ENCODE results near the gene LCE1E. TPM values are rescaled to one million over a fixed set of nuclear protein-coding genes. Genes with fewer than 3 reads are reported as not detected.

Gene LCE1E
- not detected in 2 replicates for total RNA-seq

- Mint-ChIP-seq H3K36me3 (ENCODE audit: low read depth) (no peaks in the 10 kb centered on the region), H3K27me3 (peaks cover 5% of the 10 kb centered on the region), H3K27ac (no peak within 1 kb of the TSS), H3K9me3 (no peaks in the 10 kb centered on the region), H3K4me3 (no peak within 1 kb of the TSS), H3K4me1 (no peaks in the 10 kb centered on the region)
- intact Hi-C loops (cut with micrococcal nuclease): no loop called here
- peak; percentile 45 for DNase-seq
Observed at GRCh38 chr1:152786077-152786476, at the start of gene LCE1E. TSS of gene LCE1E (plus strand) at chr1:152786257. CDS start at chr1:152787300, 1,043 bp downstream.

DNA sequence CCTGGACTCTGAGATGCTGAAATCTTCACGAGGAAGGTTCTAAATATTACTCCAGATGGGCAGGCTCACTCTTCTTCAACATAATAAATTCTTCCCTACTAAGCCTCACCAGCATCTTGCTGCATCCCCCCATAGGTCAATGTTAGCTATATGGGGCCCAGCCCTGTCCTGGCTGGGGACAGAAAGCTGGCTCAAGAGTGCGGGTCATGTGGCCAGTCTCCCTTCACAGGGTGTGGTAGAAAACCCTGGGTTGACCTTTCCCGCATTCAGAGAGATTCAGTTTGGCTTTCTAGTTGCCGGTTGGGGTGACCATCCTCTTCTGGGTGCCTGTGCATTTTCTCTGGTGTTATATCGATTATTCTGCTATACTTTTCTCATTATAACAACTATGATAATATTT is 48.1 kb upstream of the LCE1E start:
- no peak overlapping the region for H3K27ac Mint-ChIP-seq
- no peaks in the 10 kb centered on the region for H3K4me1 Mint-ChIP-seq
- H3K36me3 Mint-ChIP-seq (ENCODE audit: low read depth): no peaks in the 10 kb centered on the region
- H3K27me3 Mint-ChIP-seq: peaks cover 8% of the 10 kb centered on the region
- no peaks in the 10 kb centered on the region for H3K9me3 Mint-ChIP-seq
- H3K4me3 Mint-ChIP-seq: no peak overlapping the region
- intact Hi-C loops (cut with micrococcal nuclease): no loop called here
- DNase-seq: no peak

- Mint-ChIP-seq H3K27me3 (peaks cover 8% of the 10 kb centered on the region), H3K4me3 (no peak overlapping the region), H3K4me1 (no peaks in the 10 kb centered on the region), H3K27ac (no peak overlapping the region), H3K9me3 (no peaks in the 10 kb centered on the region), H3K36me3 (ENCODE audit: low read depth) (no peaks in the 10 kb centered on the region)
- no peak for DNase-seq
- intact Hi-C loops (cut with micrococcal nuclease): no loop called here
Observed at GRCh38 chr1:152739841-152740240, 46.2 kb upstream of the LCE1E start.

DNA sequence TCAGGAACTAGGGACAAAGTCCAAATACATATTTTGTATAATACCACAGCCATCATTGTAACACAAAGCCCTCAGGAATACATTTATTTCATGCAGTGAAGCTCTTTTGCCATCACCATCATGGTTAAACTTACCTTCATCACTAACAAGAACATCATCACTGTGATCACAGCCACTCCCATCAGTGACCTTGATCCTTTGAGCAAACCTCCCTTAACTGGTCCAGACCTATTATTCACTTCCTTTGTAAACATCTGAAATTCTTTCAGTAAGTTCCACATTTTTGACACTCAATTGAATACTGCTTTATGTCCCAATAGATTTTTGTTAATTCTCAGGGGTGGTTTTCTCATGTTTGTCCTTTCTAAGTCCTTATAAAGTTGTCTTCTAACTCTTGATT is 44.4 kb upstream of the LCE1E start:
- Mint-ChIP-seq H3K36me3 (ENCODE audit: low read depth) (no peaks in the 10 kb centered on the region), H3K4me3 (no peak overlapping the region), H3K27me3 (peaks cover 7% of the 10 kb centered on the region), H3K4me1 (no peaks in the 10 kb centered on the region), H3K9me3 (no peaks in the 10 kb centered on the region), H3K27ac (no peak overlapping the region)
- intact Hi-C loops (cut with micrococcal nuclease): no loop called here
- no peak for DNase-seq

DNA sequence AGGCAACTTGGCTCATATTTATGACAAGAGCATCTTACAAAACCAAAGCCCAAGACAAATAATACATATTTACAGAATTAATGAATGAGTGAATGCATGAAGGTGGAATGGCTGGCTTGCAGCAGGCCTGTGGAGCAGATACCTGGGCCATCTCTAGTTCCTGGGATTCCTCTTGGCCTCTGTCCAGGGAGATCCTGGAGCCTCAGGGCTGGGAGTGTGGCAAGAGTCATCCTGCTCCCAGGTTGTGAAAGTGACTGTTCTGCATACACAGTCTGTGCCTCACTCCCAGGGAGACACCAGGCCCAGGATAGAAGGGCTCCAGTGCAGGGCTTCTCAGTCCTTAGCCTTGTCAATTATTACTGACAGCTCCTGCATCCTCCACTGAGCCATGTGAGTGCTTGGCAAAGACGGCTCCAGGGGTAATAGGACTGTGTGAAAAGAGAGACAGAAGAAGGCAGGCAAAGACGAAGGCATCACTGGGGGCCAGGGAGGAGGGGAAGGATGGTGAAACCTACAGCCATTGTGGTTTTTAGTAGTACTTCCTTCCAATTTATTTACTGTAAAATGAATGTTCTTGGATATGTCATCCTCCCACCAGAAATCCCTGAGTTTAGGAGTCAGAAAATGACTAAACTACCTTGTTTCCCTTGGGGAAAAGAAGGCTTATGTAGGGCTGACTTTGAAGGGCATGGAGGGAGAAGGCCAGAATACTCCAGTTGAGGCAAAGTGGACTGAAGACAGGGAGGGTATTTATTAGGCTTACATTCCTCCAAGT is 42.5 kb upstream of the LCE1E start:
- H3K36me3 Mint-ChIP-seq (ENCODE audit: low read depth): no peaks in the 10 kb centered on the region
- peaks cover 4% of the 10 kb centered on the region for H3K27me3 Mint-ChIP-seq
- intact Hi-C loops (cut with micrococcal nuclease): no loop called here
- H3K4me1 Mint-ChIP-seq: no peaks in the 10 kb centered on the region
- no peak for DNase-seq
- H3K27ac Mint-ChIP-seq: no peak overlapping the region
- no peaks in the 10 kb centered on the region for H3K9me3 Mint-ChIP-seq
- H3K4me3 Mint-ChIP-seq: no peak overlapping the region

DNA sequence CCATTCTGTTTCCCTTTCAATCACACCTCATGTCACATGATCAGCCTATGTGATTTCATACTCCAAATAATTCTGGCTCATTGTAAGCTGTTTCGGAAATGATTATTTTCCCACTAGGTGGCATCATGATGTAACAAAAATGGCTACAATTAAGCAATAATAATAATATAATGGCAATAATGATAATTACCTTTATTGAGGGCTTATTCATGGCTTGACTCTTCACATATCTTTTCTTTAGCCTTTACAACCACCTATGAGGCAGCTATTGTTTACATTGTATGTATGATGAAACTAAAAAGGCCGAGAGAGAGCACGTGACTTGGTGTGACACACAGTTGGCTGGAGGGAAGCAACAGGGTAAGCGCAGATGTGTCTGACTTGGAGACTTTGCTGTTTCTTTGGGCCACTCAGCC is 40.8 kb upstream of the LCE1E start:
- no peak overlapping the region for H3K4me3 Mint-ChIP-seq
- DNase-seq: no peak
- H3K36me3 Mint-ChIP-seq (ENCODE audit: low read depth): no peaks in the 10 kb centered on the region
- no peak overlapping the region for H3K27ac Mint-ChIP-seq
- peaks cover 6% of the 10 kb centered on the region for H3K27me3 Mint-ChIP-seq
- no peaks in the 10 kb centered on the region for H3K9me3 Mint-ChIP-seq
- H3K4me1 Mint-ChIP-seq: no peaks in the 10 kb centered on the region
- intact Hi-C loops (cut with micrococcal nuclease): no loop called here

- H3K36me3 Mint-ChIP-seq (ENCODE audit: low read depth): no peaks in the 10 kb centered on the region
- H3K27ac Mint-ChIP-seq: no peak overlapping the region
- H3K27me3 Mint-ChIP-seq: peaks cover 9% of the 10 kb centered on the region
- H3K9me3 Mint-ChIP-seq: no peaks in the 10 kb centered on the region
- no peak overlapping the region for H3K4me3 Mint-ChIP-seq
- intact Hi-C loops (cut with micrococcal nuclease): no loop called here
- no peak for DNase-seq
- no peaks in the 10 kb centered on the region for H3K4me1 Mint-ChIP-seq
Observed at GRCh38 chr1:152745765-152746444, 40.2 kb upstream of the LCE1E start.

GRCh38 chr1:152747831-152748230 is 38.2 kb upstream of the LCE1E start:
- H3K27me3 Mint-ChIP-seq: peaks cover 9% of the 10 kb centered on the region
- H3K9me3 Mint-ChIP-seq: no peaks in the 10 kb centered on the region
- DNase-seq: no peak
- H3K27ac Mint-ChIP-seq: no peak overlapping the region
- intact Hi-C loops (cut with micrococcal nuclease): no loop called here
- H3K36me3 Mint-ChIP-seq (ENCODE audit: low read depth): no peaks in the 10 kb centered on the region
- no peaks in the 10 kb centered on the region for H3K4me1 Mint-ChIP-seq
- H3K4me3 Mint-ChIP-seq: no peak overlapping the region

GRCh38 chr1:152752225-152752624 is 33.8 kb upstream of the LCE1E start:
- H3K4me3 Mint-ChIP-seq: no peak overlapping the region
- no peak overlapping the region for H3K27ac Mint-ChIP-seq
- DNase-seq: peak; percentile 33
- intact Hi-C loops (cut with micrococcal nuclease): no loop called here
- peaks cover 9% of the 10 kb centered on the region for H3K27me3 Mint-ChIP-seq
- no peaks in the 10 kb centered on the region for H3K9me3 Mint-ChIP-seq
- H3K36me3 Mint-ChIP-seq (ENCODE audit: low read depth): no peaks in the 10 kb centered on the region
- no peaks in the 10 kb centered on the region for H3K4me1 Mint-ChIP-seq

- DNase-seq: no peak
- Mint-ChIP-seq H3K36me3 (ENCODE audit: low read depth) (no peaks in the 10 kb centered on the region), H3K27me3 (peaks cover 7% of the 10 kb centered on the region), H3K4me1 (no peaks in the 10 kb centered on the region), H3K9me3 (no peaks in the 10 kb centered on the region), H3K4me3 (no peak overlapping the region), H3K27ac (no peak overlapping the region)
- intact Hi-C loops (cut with micrococcal nuclease): no loop called here
Observed at GRCh38 chr1:152753586-152753985, 32.5 kb upstream of the LCE1E start.

DNA sequence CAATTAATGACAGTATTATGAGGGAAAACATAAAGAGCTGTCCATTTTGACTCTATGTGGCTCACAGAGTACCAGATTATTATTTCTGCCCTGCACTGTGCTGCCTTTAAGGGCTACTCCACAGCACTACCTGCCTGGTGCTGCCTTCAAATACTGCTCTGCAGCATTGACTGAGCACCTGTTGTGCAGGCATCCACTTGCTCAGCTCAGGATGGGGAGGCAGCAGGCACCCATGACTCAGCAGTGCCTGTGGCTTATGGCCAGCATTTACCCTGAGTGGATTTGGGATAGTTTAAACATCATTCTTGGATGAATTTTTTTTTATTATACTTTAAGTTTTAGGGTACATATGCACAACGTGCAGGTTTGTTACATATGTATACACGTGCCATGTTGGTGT is 29.2 kb upstream of the LCE1E start:
- H3K27me3 Mint-ChIP-seq: no peaks in the 10 kb centered on the region
- intact Hi-C loops (cut with micrococcal nuclease): no loop called here
- no peaks in the 10 kb centered on the region for H3K36me3 Mint-ChIP-seq (ENCODE audit: low read depth)
- H3K9me3 Mint-ChIP-seq: no peaks in the 10 kb centered on the region
- H3K4me3 Mint-ChIP-seq: no peak overlapping the region
- no peak for DNase-seq
- no peak overlapping the region for H3K27ac Mint-ChIP-seq
- H3K4me1 Mint-ChIP-seq: no peaks in the 10 kb centered on the region

DNA sequence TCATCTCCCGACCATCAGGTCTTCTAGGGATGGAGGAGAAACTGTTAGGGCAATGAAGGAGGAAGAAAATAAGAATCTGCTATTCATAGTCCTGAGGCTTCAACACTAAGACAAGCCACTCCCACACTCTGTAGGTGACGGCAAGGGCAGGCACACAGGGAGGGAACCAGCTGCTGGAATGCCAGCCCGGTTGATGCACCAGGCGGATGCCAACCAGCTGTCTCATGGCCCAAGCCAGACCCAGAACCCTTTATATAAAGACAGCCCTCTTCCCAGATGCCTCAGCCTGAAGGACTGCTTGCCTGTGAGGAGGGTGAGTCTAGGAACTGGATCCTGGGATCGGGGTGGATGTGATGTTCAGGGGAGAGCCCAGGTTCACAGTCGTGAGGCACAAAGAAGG is 28.3 kb upstream of the LCE1E start, which contains the start of gene KPRP:
Gene KPRP, plus strand, starts transcription at position 279 of the 400 bp plus-strand sequence. CDS start 1,564 bp downstream, outside the sequence.
- intact Hi-C loops (cut with micrococcal nuclease): no loop called here
- H3K36me3 Mint-ChIP-seq (ENCODE audit: low read depth): no peaks in the 10 kb centered on the region
- no peaks in the 10 kb centered on the region for H3K4me1 Mint-ChIP-seq
- DNase-seq: no peak
- no peak within 1 kb of the TSS for H3K4me3 Mint-ChIP-seq
- no peak within 1 kb of the TSS for H3K27ac Mint-ChIP-seq
- no peaks in the 10 kb centered on the region for H3K9me3 Mint-ChIP-seq
- H3K27me3 Mint-ChIP-seq: no peaks in the 10 kb centered on the region

- no peak overlapping the region for H3K4me3 Mint-ChIP-seq
- H3K36me3 Mint-ChIP-seq (ENCODE audit: low read depth): no peaks in the 10 kb centered on the region
- no peaks in the 10 kb centered on the region for H3K4me1 Mint-ChIP-seq
- intact Hi-C loops (cut with micrococcal nuclease): no loop called here
- no peak overlapping the region for H3K27ac Mint-ChIP-seq
- DNase-seq: no peak
- H3K27me3 Mint-ChIP-seq: no peaks in the 10 kb centered on the region
- H3K9me3 Mint-ChIP-seq: no peaks in the 10 kb centered on the region
Observed at GRCh38 chr1:152758636-152759035, 27.4 kb upstream of the LCE1E start.

DNA sequence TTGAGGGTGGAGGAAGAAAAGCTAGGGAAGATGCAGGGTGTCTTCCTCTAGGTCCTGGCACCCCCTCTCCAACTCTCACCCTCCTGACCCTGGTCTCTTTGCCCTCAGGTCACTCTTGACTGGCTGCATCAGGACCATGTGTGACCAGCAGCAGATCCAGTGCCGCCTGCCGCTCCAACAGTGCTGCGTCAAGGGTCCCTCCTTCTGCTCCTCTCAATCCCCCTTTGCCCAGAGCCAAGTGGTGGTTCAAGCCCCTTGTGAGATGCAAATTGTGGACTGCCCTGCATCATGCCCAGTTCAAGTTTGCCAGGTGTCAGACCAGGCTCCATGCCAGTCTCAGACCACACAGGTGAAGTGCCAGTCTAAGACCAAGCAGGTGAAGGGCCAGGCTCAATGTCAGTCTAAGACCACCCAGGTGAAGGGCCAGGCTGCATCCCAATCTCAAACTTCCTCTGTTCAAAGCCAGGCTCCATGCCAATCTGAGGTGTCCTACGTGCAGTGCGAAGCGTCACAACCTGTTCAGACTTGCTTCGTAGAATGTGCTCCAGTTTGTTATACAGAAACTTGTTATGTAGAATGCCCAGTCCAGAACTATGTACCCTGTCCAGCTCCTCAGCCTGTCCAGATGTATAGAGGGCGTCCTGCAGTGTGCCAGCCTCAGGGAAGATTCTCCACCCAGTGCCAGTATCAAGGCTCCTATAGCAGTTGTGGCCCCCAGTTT is 26.4 kb upstream of the LCE1E start:
- H3K4me3 Mint-ChIP-seq: no peak overlapping the region
- no peaks in the 10 kb centered on the region for H3K9me3 Mint-ChIP-seq
- intact Hi-C loops (cut with micrococcal nuclease): no loop called here
- H3K4me1 Mint-ChIP-seq: no peaks in the 10 kb centered on the region
- DNase-seq: peak; percentile 35
- no peaks in the 10 kb centered on the region for H3K36me3 Mint-ChIP-seq (ENCODE audit: low read depth)
- H3K27me3 Mint-ChIP-seq: no peaks in the 10 kb centered on the region
- H3K27ac Mint-ChIP-seq: no peak overlapping the region
